Measurements from ENCODE around the gene TECR. TPM values are rescaled to one million over a fixed set of nuclear protein-coding genes. Genes with fewer than 3 reads are reported as not detected.

The TECR gene
- total and polyA plus RNA-seq, 10 donors, result 51.6 to 92.2 (median 74.4) TPM

DNA sequence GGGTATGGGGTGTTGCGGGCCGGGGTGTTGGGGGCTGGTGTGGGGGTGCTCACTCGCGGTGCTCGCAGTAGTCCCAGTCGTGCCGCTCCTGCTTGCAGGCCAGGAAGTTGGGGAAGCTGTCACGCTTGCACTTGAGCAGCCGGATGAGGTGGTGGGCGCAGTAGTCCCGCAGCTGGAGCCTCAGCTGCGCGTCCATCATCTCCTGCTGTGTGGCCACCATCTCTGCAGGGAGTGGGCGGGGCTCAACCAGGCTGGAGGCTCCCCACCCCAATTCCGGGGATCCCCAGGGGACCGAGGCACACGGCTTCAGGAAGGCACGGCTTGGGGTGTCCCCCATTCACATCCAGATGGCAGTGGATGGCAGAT, 37.3 kb downstream of the TECR start:
- H3K36me3 ChIP-seq, result peaks cover 0 to 78% (median 32%) of the 10 kb centered on the region in 6 donors
- intact Hi-C loops (cut with DNase I; ENCODE audit: low total_unique reads), result no loop called here
- no peak overlapping the region for H3K4me3 ChIP-seq
- no peaks in the 10 kb centered on the region for H3K27me3 ChIP-seq (replicated peaks in 1 of 7)
- no peak for DNase-seq
- TF ChIP-seq CTCF (IDR thresholded peaks at IDR 0.05 in 8 of 11, conservative IDR thresholded peaks at IDR 0.05 in 3 of 11), result no peak
- TF ChIP-seq POLR2AphosphoS5 (IDR thresholded peaks at IDR 0.05), result no peak
- no peak for TF ChIP-seq POLR2A (IDR thresholded peaks at IDR 0.05)
- peak overlapping the region in 3 of 8 donors; percentile 28 to 50 (median 32) for H3K27ac ChIP-seq
- 67 to 88% (median 72%) methylated on average over 15 to 18 of the region's 18 CpGs; no CpG with 5 or more reads in 1 of the 5 donors for WGBS, 5 donors
- H3K9me3 ChIP-seq, result no peaks in the 10 kb centered on the region
- peaks cover 12 to 71% (median 41%) of the 10 kb centered on the region in 6 donors for H3K4me1 ChIP-seq

- no peaks in the 10 kb centered on the region for H3K9me3 ChIP-seq
- H3K36me3 ChIP-seq, result peaks cover 0 to 78% (median 32%) of the 10 kb centered on the region in 6 donors
- no peak for DNase-seq
- intact Hi-C loops (cut with DNase I; ENCODE audit: low total_unique reads), result no loop called here
- 88 to 96% (median 94%) methylated on average over 10 to 11 of the region's 11 CpGs for WGBS, 5 donors
- TF ChIP-seq CTCF (IDR thresholded peaks at IDR 0.05 in 8 of 11, conservative IDR thresholded peaks at IDR 0.05 in 3 of 11) (no peak), POLR2A (IDR thresholded peaks at IDR 0.05) (no peak), POLR2AphosphoS5 (IDR thresholded peaks at IDR 0.05) (no peak)
- peak overlapping the region in 3 of 8 donors; percentile 28 to 50 (median 32) for H3K27ac ChIP-seq
- H3K27me3 ChIP-seq (replicated peaks in 1 of 7), result no peaks in the 10 kb centered on the region
- peaks cover 13 to 71% (median 39%) of the 10 kb centered on the region in 6 donors for H3K4me1 ChIP-seq
- H3K4me3 ChIP-seq, result no peak overlapping the region
Measured at GRCh38 chr19:14567079-14567478, 37.7 kb downstream of the TECR start.

GRCh38 chr19:14570864-14571527, 41.6 kb downstream of the TECR start:
- H3K27ac ChIP-seq, result peak overlapping the region in 6 of 8 donors; percentile 83 to 92 (median 89)
- peaks cover 24 to 93% (median 51%) of the 10 kb centered on the region in 6 donors for H3K4me1 ChIP-seq
- WGBS, 5 donors, result 45 to 55% (median 49%) methylated on average over 18 to 22 of the region's 22 CpGs
- H3K4me3 ChIP-seq, result peak overlapping the region; percentile 59 to 100 (median 98)
- intact Hi-C loops (cut with DNase I; ENCODE audit: low total_unique reads), result loop anchor here (5.0 kb wide), 1 partner anchor 116 kb away; no protein-coding TSS in a partner anchor
- peaks cover 0 to 39% (median 9%) of the 10 kb centered on the region in 6 donors for H3K36me3 ChIP-seq
- DNase-seq, result no peak
- no peaks in the 10 kb centered on the region for H3K9me3 ChIP-seq
- no peaks in the 10 kb centered on the region for H3K27me3 ChIP-seq (replicated peaks in 1 of 7)
- TF ChIP-seq CTCF (IDR thresholded peaks at IDR 0.05 in 8 of 11, conservative IDR thresholded peaks at IDR 0.05 in 3 of 11), result no peak
- no peak for TF ChIP-seq POLR2AphosphoS5 (IDR thresholded peaks at IDR 0.05)
- TF ChIP-seq POLR2A (IDR thresholded peaks at IDR 0.05), result no peak
